WTC11 (cell line): ENCODE data around the gene PARS2. TPM values are rescaled to one million over a fixed set of nuclear protein-coding genes. Genes with fewer than 3 reads are reported as not detected.

Source experiments
- ATAC-seq: fragments of 200-7000 bp; cut with Tn5 transposase; 2 replicates; pipeline ENCODE4 v1.10.0; 2021; ENCODE audit warnings: mild to moderate bottlenecking, moderate library complexity
- CTCF ChIA-PET: fragments of 300-600 bp; sonication (Branson Sonifier 250); formaldehyde crosslinking; loops from one replicate; lab custom pipeline; 2021; ENCODE audit warnings: antibody characterized with exemption; lab: Charles Lee
- POLR2A ChIA-PET: fragments of 350-600 bp; sonication (Branson Sonifier 250); formaldehyde crosslinking; loops from one replicate; lab custom pipeline; 2021; ENCODE audit warnings: antibody characterized with exemption; lab: Charles Lee
- DNase-seq: peaks from one replicate; pipeline ENCODE4 v3.0.0; 2021; ENCODE audit warnings: low spot score
- H3K27ac Mint-ChIP-seq: 2 replicates; pipeline ENCODE4 v1.8.0; 2021; ENCODE audit warnings: mixed read lengths
- H3K27me3 Mint-ChIP-seq: 2 replicates; pipeline ENCODE4 v1.8.0; 2021; ENCODE audit warnings: low read depth, mild to moderate bottlenecking, moderate library complexity, mixed read lengths
- H3K36me3 Mint-ChIP-seq: 2 replicates; pipeline ENCODE4 v1.8.0; 2021; ENCODE audit warnings: mixed read lengths
- H3K4me1 Mint-ChIP-seq: 2 replicates; pipeline ENCODE4 v1.8.0; 2022; ENCODE audit warnings: mixed read lengths
- H3K4me3 Mint-ChIP-seq: 2 replicates; pipeline ENCODE4 v1.8.0; 2021; ENCODE audit warnings: mild to moderate bottlenecking, moderate library complexity, mixed read lengths
- H3K9me3 Mint-ChIP-seq: 2 replicates; pipeline ENCODE4 v1.8.0; 2021; ENCODE audit warnings: mixed read lengths
- ARID4B ChIP-seq: sonication (generic); formaldehyde crosslinking; IDR thresholded peaks from 2 replicates; pipeline ENCODE4 v1.8.0; 2023; ENCODE audit warnings: missing genetic modification reagents, mild to moderate bottlenecking, borderline replicate concordance
- ATF3 ChIP-seq: sonication (generic); formaldehyde crosslinking; conservative IDR thresholded peaks from 2 replicates; pipeline ENCODE4 v1.8.1; 2022; ENCODE audit warnings: mild to moderate bottlenecking, missing genetic modification reagents
- CTCF ChIP-seq: fragments of 200-600 bp; IDR thresholded peaks from 2 replicates; pipeline ENCODE4 v1.8.0; 2022; ENCODE audit warnings: antibody characterized with exemption
- E2F5 ChIP-seq: sonication (generic); formaldehyde crosslinking; IDR thresholded peaks from 2 replicates; pipeline ENCODE4 v1.8.1; 2022; ENCODE audit warnings: mild to moderate bottlenecking, moderate library complexity, missing genetic modification reagents
- ELF4 ChIP-seq: sonication (generic); formaldehyde crosslinking; IDR thresholded peaks from 2 replicates; pipeline ENCODE4 v1.8.1; 2022; ENCODE audit warnings: low read depth, mild to moderate bottlenecking, moderate library complexity, missing genetic modification reagents
- FOXP1 ChIP-seq: sonication (generic); formaldehyde crosslinking; IDR thresholded peaks from 2 replicates; pipeline ENCODE4 v1.8.0; 2022; ENCODE audit warnings: missing genetic modification reagents, mild to moderate bottlenecking, moderate library complexity, borderline replicate concordance
- HMGA2 ChIP-seq: fragments of 250-450 bp; sonication (Bioruptor Pico); IDR thresholded peaks from 2 replicates; pipeline ENCODE4 v1.4.0; 2021; ENCODE audit warnings: mild to moderate bottlenecking, moderate library complexity
- JUN ChIP-seq: sonication (generic); formaldehyde crosslinking; IDR thresholded peaks from 2 replicates; pipeline ENCODE4 v1.8.0; 2023; ENCODE audit warnings: mild to moderate bottlenecking, missing genetic modification reagents
- NR2C2 ChIP-seq: sonication (generic); formaldehyde crosslinking; IDR thresholded peaks from 2 replicates; pipeline ENCODE4 v1.8.0; 2022; ENCODE audit warnings: mild to moderate bottlenecking, missing genetic modification reagents
- PREB ChIP-seq: sonication (generic); formaldehyde crosslinking; IDR thresholded peaks from 2 replicates; pipeline ENCODE4 v1.8.1; 2022; ENCODE audit warnings: mild to moderate bottlenecking, missing genetic modification reagents, moderate library complexity, borderline replicate concordance
- SMAD3 ChIP-seq: sonication (generic); formaldehyde crosslinking; IDR thresholded peaks from 2 replicates; pipeline ENCODE4 v1.8.0; 2022; ENCODE audit warnings: missing genetic modification reagents, mild to moderate bottlenecking, borderline replicate concordance
- TP53 ChIP-seq: sonication (generic); formaldehyde crosslinking; IDR thresholded peaks from 2 replicates; pipeline ENCODE4 v1.8.1; 2023; ENCODE audit warnings: mild to moderate bottlenecking, missing genetic modification reagents
- USF2 ChIP-seq: sonication (generic); formaldehyde crosslinking; IDR thresholded peaks from 2 replicates; pipeline ENCODE4 v1.8.1; 2023; ENCODE audit warnings: mild to moderate bottlenecking, missing genetic modification reagents, moderate library complexity
- ZNF232 ChIP-seq: sonication (generic); formaldehyde crosslinking; IDR thresholded peaks from 2 replicates; pipeline ENCODE4 v1.8.0; 2022; ENCODE audit warnings: mild to moderate bottlenecking, missing genetic modification reagents
- ZNF281 ChIP-seq: sonication (generic); formaldehyde crosslinking; IDR thresholded peaks from 2 replicates; pipeline ENCODE4 v1.8.0; 2023; ENCODE audit warnings: mild to moderate bottlenecking, missing genetic modification reagents
- ZNF396 ChIP-seq: fragments of 250-450 bp; sonication (Bioruptor Pico); IDR thresholded peaks from 2 replicates; pipeline ENCODE4 v1.8.0; 2021; ENCODE audit warnings: mild to moderate bottlenecking, moderate library complexity, borderline replicate concordance
- ZNF423 ChIP-seq: fragments of 250-450 bp; sonication (Bioruptor Pico); IDR thresholded peaks from 2 replicates; pipeline ENCODE4 v2.1.2; 2022; ENCODE audit warnings: mild to moderate bottlenecking, moderate library complexity
- total RNA-seq: library from RNA; stranded (reverse); gene quantifications from 3 replicates; pipeline ENCODE4 v1.2.3, GENCODE V29; 2021

Gene PARS2
- total RNA-seq, 1 experiment from 2014 or later = 11.5 TPM

GRCh38 chr1:54766726-54767125, 2.4 kb upstream of the PARS2 start:
- TF ChIP-seq HMGA2 (no peak), ELF4 (no peak), E2F5 (CRISPR knock-in tag) (no peak), ZNF281 (CRISPR knock-in tag) (no peak), CTCF (no peak), FOXP1 (CRISPR knock-in tag) (no peak), SMAD3 (no peak), ZNF423 (no peak), ATF3 (no peak), NR2C2 (CRISPR knock-in tag) (no peak), ARID4B (no peak), PREB (CRISPR knock-in tag) (no peak), USF2 (CRISPR knock-in tag) (no peak), TP53 (CRISPR knock-in tag) (no peak), JUN (CRISPR knock-in tag) (no peak), ZNF232 (CRISPR knock-in tag) (no peak), ZNF396 (no peak)
- peaks cover 19% of the 10 kb centered on the region for H3K4me1 Mint-ChIP-seq
- no peaks in the 10 kb centered on the region for H3K9me3 Mint-ChIP-seq
- H3K36me3 Mint-ChIP-seq = no peaks in the 10 kb centered on the region
- ChIA-PET CTCF (interaction anchor here (1.1 to 2.0 kb wide), 4 partner anchors 23 to 34 kb away, joined by 4 to 8 read pairs (median 6); partner anchors contain the start of gene TTC22), POLR2A (no interaction called here)
- ATAC-seq (no peak), DNase-seq (no peak)
- no peak overlapping the region for H3K27ac Mint-ChIP-seq
- no peak overlapping the region for H3K4me3 Mint-ChIP-seq
- no peaks in the 10 kb centered on the region; the same call in 1 of the 2 replicates for H3K27me3 Mint-ChIP-seq
